GM23338 (cell line): ENCODE results near the gene SCNN1A. TPM values are rescaled to one million over a fixed set of nuclear protein-coding genes. Genes with fewer than 3 reads are reported as not detected.

ENCODE experiments used
- ATAC-seq: fragments of 200-7000 bp; cut with Tn5 transposase; 3 replicates; pipeline ENCODE4 v1.9.1; 2020
- DNase-seq: peaks from one replicate; pipeline ENCODE4 v3.0.0-alpha.2; 2015; ENCODE audit warnings: low spot score
- H2AFZ ChIP-seq: fragments of 200-600 bp; sonication (generic); 2 replicates; pipeline ENCODE4 v1.8.0; 2016; ENCODE audit warnings: antibody characterized with exemption, mild to moderate bottlenecking, moderate library complexity
- H3F3A ChIP-seq: fragments of 200-600 bp; sonication (generic); replicated peaks from 2 replicates; pipeline ENCODE4 v1.8.0; 2017; ENCODE audit warnings: antibody characterized with exemption, mixed run types, low read depth
- H3K27ac ChIP-seq: fragments of 200-600 bp; sonication (generic); 2 replicates; pipeline ENCODE4 v1.6.1; 2016; ENCODE audit warnings: low read depth
- H3K27me3 ChIP-seq: fragments of 200-600 bp; sonication (generic); 2 replicates; pipeline ENCODE4 v1.8.0; 2016; ENCODE audit warnings: mild to moderate bottlenecking, mixed run types, moderate library complexity; ENCODE audit not compliant: insufficient read depth
- H3K36me3 ChIP-seq: fragments of 200-600 bp; sonication (generic); 2 replicates; pipeline ENCODE4 v1.8.0; 2016; ENCODE audit warnings: mild to moderate bottlenecking; ENCODE audit not compliant: insufficient read depth
- H3K4me1 ChIP-seq: fragments of 200-600 bp; sonication (generic); 2 replicates; pipeline ENCODE4 v1.8.0; 2016; ENCODE audit warnings: mild to moderate bottlenecking, moderate library complexity; ENCODE audit not compliant: insufficient read depth
- H3K4me2 ChIP-seq: fragments of 200-600 bp; sonication (generic); 2 replicates; pipeline ENCODE4 v1.7.1; 2017; ENCODE audit warnings: mixed run types
- H3K4me3 ChIP-seq: fragments of 200-600 bp; sonication (generic); 2 replicates; pipeline ENCODE4 v1.6.1; 2016; ENCODE audit warnings: mixed run types
- H3K79me2 ChIP-seq: fragments of 200-600 bp; sonication (generic); replicated peaks from 2 replicates; pipeline ENCODE4 v1.8.0; 2017; ENCODE audit warnings: mild to moderate bottlenecking; ENCODE audit not compliant: insufficient read depth
- H3K9me2 ChIP-seq: fragments of 200-600 bp; sonication (generic); 2 replicates; pipeline ENCODE4 v1.8.0; 2017; ENCODE audit not compliant: insufficient read depth
- H4K20me1 ChIP-seq: fragments of 200-600 bp; sonication (generic); replicated peaks from 2 replicates; pipeline ENCODE4 v1.8.0; 2017; ENCODE audit warnings: mild to moderate bottlenecking; ENCODE audit not compliant: insufficient read depth
- H3K27ac Mint-ChIP-seq: 2 replicates; pipeline ENCODE4 v1.8.0; 2020; ENCODE audit warnings: inconsistent platforms, mild to moderate bottlenecking, moderate library complexity, mixed read lengths
- H3K27me3 Mint-ChIP-seq: 3 replicates; pipeline ENCODE4 v1.8.0; 2022; ENCODE audit warnings: low read depth, mild to moderate bottlenecking, moderate library complexity, mixed read lengths, inconsistent platforms; ENCODE audit not compliant: insufficient read depth, poor library complexity
- H3K36me3 Mint-ChIP-seq: 3 replicates; pipeline ENCODE4 v1.8.0; 2021; ENCODE audit warnings: low read depth, mild to moderate bottlenecking, inconsistent platforms, moderate library complexity, mixed read lengths
- H3K4me1 Mint-ChIP-seq: 3 replicates; pipeline ENCODE4 v1.8.0; 2020; ENCODE audit warnings: mild to moderate bottlenecking, inconsistent platforms, mixed read lengths
- H3K4me3 Mint-ChIP-seq: 3 replicates; pipeline ENCODE4 v1.8.0; 2021; ENCODE audit warnings: moderate library complexity, mild to moderate bottlenecking, inconsistent platforms, mixed read lengths
- H3K9me3 Mint-ChIP-seq: 3 replicates; pipeline ENCODE4 v1.8.0; 2020; ENCODE audit warnings: moderate library complexity, mild to moderate bottlenecking, inconsistent platforms, mixed read lengths
- EZH2 ChIP-seq: fragments of 200-600 bp; sonication (generic); IDR thresholded peaks from one replicate; pipeline ENCODE4 v1.8.0; 2017; ENCODE audit warnings: antibody characterized with exemption, mild to moderate bottlenecking, low read depth; ENCODE audit not compliant: unreplicated experiment
- EZH2phosphoT487 ChIP-seq: fragments of 200-600 bp; sonication (generic); IDR thresholded peaks from one replicate; pipeline ENCODE4 v1.8.1; 2018; ENCODE audit warnings: antibody characterized with exemption; ENCODE audit not compliant: unreplicated experiment
- JUNB ChIP-seq: IDR thresholded peaks from one replicate; pipeline ENCODE4 v1.6.1; 2016; ENCODE audit warnings: antibody characterized with exemption; ENCODE audit not compliant: unreplicated experiment
- NANOG ChIP-seq: IDR thresholded peaks from 2 replicates; pipeline ENCODE4 v1.6.1; 2016; ENCODE audit warnings: antibody characterized with exemption, borderline replicate concordance
- STAT1 ChIP-seq: IDR thresholded peaks from one replicate; pipeline ENCODE4 v1.6.1; 2016; ENCODE audit warnings: antibody characterized with exemption; ENCODE audit not compliant: unreplicated experiment
- ZNF114 ChIP-seq: fragments of 250-450 bp; sonication (Bioruptor Pico); IDR thresholded peaks from 2 replicates; pipeline ENCODE4 v1.5.0; 2020; ENCODE audit warnings: mild to moderate bottlenecking, moderate library complexity
- ZNF331 ChIP-seq: fragments of 250-450 bp; sonication (Bioruptor Pico); IDR thresholded peaks from 2 replicates; pipeline ENCODE4 v1.5.0; 2020; ENCODE audit warnings: low read depth, mild to moderate bottlenecking, moderate library complexity
- polyA plus RNA-seq: library from polyadenylated mRNA; unstranded; fragments of >200 nt; fragmentation: Nextera tagmentation; extraction: Ambion mirVana; gene quantifications from 2 replicates; pipeline ENCODE4 v1.2.1, GENCODE V29; 2016
- total RNA-seq: library from RNA; depleted of rRNA; stranded (reverse); fragments of >200 nt; shearing (Covaris generic); gene quantifications from 2 replicates; pipeline ENCODE4 v1.2.3, GENCODE V29; 2014
- TF ChIP-seq, protein P1 (sequence below): fragments of 250-450 bp; sonication (Bioruptor Pico); IDR thresholded peaks from 2 replicates; pipeline ENCODE4 v1.5.0; 2020; ENCODE audit warnings: mild to moderate bottlenecking, moderate library complexity
- TF ChIP-seq, protein P2 (sequence below): IDR thresholded peaks from 2 replicates; pipeline ENCODE4 v1.6.1; 2016; ENCODE audit warnings: antibody characterized with exemption
- TF ChIP-seq, protein P3 (sequence below): IDR thresholded peaks from one replicate; pipeline ENCODE4 v1.6.1; 2018; ENCODE audit warnings: antibody characterized with exemption; ENCODE audit not compliant: unreplicated experiment
- TF ChIP-seq, protein P4 (sequence below), 2 experiments: fragments of 200-600 bp in 1 of 2; sonication (generic) in 1 of 2; conservative IDR thresholded peaks; 2 replicates each; pipeline versions ENCODE4 v1.5.1 to v1.6.1; 2016 to 2017; ENCODE audit warnings: antibody characterized with exemption in 2 of 2, low read depth in 2 of 2, mild to moderate bottlenecking in 2 of 2, moderate library complexity in 1 of 2

Gene SCNN1A
- total and polyA plus RNA-seq, 2 experiments from 2014 or later, result 37.1 to 125 TPM

GRCh38 chr12:6352193-6353173 is 22.9 kb downstream of the SCNN1A start (continued):
- TF ChIP-seq, protein P1, sequence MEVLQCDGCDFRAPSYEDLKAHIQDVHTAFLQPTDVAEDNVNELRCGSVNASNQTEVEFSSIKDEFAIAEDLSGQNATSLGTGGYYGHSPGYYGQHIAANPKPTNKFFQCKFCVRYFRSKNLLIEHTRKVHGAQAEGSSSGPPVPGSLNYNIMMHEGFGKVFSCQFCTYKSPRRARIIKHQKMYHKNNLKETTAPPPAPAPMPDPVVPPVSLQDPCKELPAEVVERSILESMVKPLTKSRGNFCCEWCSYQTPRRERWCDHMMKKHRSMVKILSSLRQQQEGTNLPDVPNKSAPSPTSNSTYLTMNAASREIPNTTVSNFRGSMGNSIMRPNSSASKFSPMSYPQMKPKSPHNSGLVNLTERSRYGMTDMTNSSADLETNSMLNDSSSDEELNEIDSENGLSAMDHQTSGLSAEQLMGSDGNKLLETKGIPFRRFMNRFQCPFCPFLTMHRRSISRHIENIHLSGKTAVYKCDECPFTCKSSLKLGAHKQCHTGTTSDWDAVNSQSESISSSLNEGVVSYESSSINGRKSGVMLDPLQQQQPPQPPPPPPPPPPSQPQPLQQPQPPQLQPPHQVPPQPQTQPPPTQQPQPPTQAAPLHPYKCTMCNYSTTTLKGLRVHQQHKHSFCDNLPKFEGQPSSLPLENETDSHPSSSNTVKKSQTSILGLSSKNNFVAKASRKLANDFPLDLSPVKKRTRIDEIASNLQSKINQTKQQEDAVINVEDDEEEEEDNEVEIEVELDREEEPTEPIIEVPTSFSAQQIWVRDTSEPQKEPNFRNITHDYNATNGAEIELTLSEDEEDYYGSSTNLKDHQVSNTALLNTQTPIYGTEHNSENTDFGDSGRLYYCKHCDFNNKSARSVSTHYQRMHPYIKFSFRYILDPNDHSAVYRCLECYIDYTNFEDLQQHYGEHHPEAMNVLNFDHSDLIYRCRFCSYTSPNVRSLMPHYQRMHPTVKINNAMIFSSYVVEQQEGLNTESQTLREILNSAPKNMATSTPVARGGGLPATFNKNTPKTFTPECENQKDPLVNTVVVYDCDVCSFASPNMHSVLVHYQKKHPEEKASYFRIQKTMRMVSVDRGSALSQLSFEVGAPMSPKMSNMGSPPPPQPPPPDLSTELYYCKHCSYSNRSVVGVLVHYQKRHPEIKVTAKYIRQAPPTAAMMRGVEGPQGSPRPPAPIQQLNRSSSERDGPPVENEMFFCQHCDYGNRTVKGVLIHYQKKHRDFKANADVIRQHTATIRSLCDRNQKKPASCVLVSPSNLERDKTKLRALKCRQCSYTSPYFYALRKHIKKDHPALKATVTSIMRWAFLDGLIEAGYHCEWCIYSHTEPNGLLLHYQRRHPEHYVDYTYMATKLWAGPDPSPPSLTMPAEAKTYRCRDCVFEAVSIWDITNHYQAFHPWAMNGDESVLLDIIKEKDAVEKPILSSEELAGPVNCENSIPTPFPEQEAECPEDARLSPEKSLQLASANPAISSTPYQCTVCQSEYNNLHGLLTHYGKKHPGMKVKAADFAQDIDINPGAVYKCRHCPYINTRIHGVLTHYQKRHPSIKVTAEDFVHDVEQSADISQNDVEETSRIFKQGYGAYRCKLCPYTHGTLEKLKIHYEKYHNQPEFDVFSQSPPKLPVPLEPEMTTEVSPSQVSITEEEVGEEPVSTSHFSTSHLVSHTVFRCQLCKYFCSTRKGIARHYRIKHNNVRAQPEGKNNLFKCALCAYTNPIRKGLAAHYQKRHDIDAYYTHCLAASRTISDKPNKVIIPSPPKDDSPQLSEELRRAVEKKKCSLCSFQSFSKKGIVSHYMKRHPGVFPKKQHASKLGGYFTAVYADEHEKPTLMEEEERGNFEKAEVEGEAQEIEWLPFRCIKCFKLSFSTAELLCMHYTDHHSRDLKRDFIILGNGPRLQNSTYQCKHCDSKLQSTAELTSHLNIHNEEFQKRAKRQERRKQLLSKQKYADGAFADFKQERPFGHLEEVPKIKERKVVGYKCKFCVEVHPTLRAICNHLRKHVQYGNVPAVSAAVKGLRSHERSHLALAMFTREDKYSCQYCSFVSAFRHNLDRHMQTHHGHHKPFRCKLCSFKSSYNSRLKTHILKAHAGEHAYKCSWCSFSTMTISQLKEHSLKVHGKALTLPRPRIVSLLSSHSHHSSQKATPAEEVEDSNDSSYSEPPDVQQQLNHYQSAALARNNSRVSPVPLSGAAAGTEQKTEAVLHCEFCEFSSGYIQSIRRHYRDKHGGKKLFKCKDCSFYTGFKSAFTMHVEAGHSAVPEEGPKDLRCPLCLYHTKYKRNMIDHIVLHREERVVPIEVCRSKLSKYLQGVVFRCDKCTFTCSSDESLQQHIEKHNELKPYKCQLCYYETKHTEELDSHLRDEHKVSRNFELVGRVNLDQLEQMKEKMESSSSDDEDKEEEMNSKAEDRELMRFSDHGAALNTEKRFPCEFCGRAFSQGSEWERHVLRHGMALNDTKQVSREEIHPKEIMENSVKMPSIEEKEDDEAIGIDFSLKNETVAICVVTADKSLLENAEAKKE, result no peak
- no peak for TF ChIP-seq ZNF114

DNA sequence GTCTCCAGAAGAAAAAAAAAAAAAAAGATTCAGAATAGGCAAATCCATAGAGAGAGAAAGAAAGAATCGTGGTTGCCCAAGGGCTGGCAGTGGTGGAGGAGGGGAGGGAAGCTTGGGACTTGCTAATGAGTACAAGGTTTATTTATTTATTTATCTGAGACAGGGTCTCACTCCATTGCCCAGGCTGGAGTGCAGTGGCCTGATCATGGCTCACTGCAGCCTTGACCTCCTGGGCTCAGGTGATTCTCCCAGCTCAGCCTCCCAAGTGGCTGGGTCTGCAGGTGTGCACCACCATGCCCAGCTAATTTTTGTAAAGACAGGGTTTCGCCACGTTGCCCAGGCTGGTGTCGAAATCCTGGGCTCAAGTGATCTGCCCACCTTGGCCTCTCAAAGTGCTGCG is 23.7 kb downstream of the SCNN1A start:
- peaks cover 8% of the 10 kb centered on the region; the same call in 1 of the 2 replicates for H3F3A ChIP-seq
- no peaks in the 10 kb centered on the region for H3K27me3 ChIP-seq
- H2AFZ ChIP-seq, result no peak overlapping the region
- H3K36me3 ChIP-seq, result peaks cover 8% of the 10 kb centered on the region
- no peaks in the 10 kb centered on the region for H3K9me3 Mint-ChIP-seq
- H3K4me1 Mint-ChIP-seq, result peaks cover 20% of the 10 kb centered on the region
- no peak overlapping the region for H3K27ac ChIP-seq
- H3K36me3 Mint-ChIP-seq, result peaks cover 84% of the 10 kb centered on the region
- DNase-seq (no peak), ATAC-seq (no peak)
- no peak overlapping the region for H3K4me3 ChIP-seq
- no peak overlapping the region for H3K27ac Mint-ChIP-seq
- no peaks in the 10 kb centered on the region; the same call in 1 of the 2 replicates for H4K20me1 ChIP-seq
- H3K27me3 Mint-ChIP-seq, result peaks cover 12% of the 10 kb centered on the region
- no peaks in the 10 kb centered on the region for H3K79me2 ChIP-seq
- peaks cover 2% of the 10 kb centered on the region; the same call in 1 of the 2 replicates for H3K9me2 ChIP-seq
- H3K4me3 Mint-ChIP-seq, result no peak overlapping the region
- H3K4me2 ChIP-seq, result no peak overlapping the region
- peaks cover 7% of the 10 kb centered on the region; the same call in 1 of the 2 replicates for H3K4me1 ChIP-seq
- TF ChIP-seq STAT1 (no peak), EZH2 (no peak), NANOG (no peak), ZNF114 (no peak), ZNF331 (CRISPR knock-in tag) (no peak), EZH2phosphoT487 (no peak), JUNB (no peak)
- TF ChIP-seq, protein P2, sequence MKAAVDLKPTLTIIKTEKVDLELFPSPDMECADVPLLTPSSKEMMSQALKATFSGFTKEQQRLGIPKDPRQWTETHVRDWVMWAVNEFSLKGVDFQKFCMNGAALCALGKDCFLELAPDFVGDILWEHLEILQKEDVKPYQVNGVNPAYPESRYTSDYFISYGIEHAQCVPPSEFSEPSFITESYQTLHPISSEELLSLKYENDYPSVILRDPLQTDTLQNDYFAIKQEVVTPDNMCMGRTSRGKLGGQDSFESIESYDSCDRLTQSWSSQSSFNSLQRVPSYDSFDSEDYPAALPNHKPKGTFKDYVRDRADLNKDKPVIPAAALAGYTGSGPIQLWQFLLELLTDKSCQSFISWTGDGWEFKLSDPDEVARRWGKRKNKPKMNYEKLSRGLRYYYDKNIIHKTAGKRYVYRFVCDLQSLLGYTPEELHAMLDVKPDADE, result no peak
- TF ChIP-seq, protein P3, sequence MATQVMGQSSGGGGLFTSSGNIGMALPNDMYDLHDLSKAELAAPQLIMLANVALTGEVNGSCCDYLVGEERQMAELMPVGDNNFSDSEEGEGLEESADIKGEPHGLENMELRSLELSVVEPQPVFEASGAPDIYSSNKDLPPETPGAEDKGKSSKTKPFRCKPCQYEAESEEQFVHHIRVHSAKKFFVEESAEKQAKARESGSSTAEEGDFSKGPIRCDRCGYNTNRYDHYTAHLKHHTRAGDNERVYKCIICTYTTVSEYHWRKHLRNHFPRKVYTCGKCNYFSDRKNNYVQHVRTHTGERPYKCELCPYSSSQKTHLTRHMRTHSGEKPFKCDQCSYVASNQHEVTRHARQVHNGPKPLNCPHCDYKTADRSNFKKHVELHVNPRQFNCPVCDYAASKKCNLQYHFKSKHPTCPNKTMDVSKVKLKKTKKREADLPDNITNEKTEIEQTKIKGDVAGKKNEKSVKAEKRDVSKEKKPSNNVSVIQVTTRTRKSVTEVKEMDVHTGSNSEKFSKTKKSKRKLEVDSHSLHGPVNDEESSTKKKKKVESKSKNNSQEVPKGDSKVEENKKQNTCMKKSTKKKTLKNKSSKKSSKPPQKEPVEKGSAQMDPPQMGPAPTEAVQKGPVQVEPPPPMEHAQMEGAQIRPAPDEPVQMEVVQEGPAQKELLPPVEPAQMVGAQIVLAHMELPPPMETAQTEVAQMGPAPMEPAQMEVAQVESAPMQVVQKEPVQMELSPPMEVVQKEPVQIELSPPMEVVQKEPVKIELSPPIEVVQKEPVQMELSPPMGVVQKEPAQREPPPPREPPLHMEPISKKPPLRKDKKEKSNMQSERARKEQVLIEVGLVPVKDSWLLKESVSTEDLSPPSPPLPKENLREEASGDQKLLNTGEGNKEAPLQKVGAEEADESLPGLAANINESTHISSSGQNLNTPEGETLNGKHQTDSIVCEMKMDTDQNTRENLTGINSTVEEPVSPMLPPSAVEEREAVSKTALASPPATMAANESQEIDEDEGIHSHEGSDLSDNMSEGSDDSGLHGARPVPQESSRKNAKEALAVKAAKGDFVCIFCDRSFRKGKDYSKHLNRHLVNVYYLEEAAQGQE, result no peak
- TF ChIP-seq, protein P4, sequence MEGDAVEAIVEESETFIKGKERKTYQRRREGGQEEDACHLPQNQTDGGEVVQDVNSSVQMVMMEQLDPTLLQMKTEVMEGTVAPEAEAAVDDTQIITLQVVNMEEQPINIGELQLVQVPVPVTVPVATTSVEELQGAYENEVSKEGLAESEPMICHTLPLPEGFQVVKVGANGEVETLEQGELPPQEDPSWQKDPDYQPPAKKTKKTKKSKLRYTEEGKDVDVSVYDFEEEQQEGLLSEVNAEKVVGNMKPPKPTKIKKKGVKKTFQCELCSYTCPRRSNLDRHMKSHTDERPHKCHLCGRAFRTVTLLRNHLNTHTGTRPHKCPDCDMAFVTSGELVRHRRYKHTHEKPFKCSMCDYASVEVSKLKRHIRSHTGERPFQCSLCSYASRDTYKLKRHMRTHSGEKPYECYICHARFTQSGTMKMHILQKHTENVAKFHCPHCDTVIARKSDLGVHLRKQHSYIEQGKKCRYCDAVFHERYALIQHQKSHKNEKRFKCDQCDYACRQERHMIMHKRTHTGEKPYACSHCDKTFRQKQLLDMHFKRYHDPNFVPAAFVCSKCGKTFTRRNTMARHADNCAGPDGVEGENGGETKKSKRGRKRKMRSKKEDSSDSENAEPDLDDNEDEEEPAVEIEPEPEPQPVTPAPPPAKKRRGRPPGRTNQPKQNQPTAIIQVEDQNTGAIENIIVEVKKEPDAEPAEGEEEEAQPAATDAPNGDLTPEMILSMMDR (conservative IDR thresholded peaks at IDR 0.05; ENCODE audit: low read depth in 2 of 2), result no peak
